AG08396 (cell line): ENCODE measurements around the gene CHD9.
"Not testable (repeated sequence)": the region's sequence is repeated elsewhere in the genome, so short reads cannot be mapped to it uniquely, and the experiment has no call there.

Source experiments
- DNase-seq: peaks from one replicate; pipeline ENCODE4 v3.0.0; 2012; ENCODE audit warnings: low spot score, mixed read lengths

Gene CHD9

DNA sequence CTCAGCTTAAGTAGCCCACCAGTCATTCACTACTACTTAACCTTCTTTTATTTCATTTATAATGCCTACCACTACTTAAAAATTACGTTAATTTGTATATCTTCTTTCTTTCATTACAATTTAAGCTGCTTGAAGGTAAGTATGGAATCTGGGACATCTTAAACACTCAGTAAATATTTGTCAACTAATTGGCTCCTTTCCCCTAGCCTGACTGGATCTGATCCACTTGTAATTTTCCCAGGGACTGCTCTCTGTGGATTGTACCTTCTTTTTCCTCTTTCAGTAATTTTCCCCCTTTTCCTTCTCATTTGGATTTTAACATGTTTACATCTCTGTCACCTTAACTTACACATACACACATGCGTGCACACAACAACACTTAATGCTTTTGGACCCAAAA is 227.1 kb downstream of the CHD9 start:
- DNase-seq, result no peak

DNA sequence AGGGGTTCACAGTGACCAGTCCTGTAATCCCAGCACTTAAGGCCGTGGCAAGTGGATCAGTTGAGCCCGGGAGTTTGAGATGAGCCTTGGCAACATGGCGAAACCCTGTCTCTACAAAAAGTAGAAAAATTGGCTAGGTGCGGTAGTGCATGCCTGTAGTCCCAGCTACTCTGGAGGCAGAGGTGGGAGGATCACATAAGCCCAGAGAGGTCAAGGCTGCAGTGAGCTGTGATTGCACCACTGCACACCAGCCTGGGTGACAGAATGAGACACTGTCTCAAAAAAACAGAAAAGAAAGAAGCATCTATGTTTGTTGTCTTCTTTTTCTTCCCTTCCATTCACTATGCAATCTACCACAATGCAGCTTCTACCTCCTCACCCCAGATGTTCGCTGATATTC is 227.5 kb downstream of the CHD9 start:
- DNase-seq, result no peak

DNA sequence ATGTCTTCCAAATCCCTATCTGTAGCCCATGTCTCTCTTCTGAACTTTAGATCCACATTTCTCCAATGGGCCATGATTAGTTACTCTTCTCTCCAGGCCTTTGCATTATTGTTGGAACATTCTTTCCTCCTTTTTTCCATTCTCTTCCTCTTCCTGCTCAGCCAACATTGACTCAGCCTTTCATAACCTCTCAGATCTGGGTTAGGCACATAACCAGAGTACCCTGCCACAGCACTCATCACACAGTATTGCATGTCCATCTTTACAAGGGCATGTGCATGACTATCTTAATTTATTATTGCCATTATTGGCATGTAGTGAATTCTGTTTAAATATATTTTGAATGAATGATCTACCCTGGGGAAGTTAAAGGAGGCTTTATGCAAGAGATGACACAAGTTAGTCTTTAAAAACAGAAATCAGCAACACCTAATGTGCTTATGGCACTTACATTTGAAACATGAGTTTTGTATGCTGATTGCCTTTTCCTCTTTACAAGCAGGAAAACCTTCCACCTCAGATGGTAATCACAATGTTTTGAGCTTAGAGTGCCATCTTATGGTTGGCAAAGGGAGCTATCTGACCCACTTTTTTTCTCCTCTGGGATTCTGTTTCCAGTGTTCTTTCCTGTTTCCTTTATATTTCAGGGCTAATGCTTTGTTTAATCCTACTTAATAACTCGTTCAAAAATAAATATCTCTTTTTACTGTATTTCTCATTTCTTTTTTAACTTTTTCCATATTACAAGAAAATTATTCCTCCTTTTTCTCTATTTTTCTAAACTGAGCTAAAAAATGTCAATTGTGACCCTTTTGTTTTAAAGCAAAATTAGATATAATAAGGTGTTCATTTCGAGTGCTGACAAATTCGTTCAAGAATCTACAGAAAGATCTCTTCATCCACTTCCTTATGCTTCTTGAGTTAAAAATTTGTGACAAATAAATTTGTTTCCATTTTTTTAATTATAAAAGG is 228.5 kb downstream of the CHD9 start:
- DNase-seq, result peak; percentile 36

- DNase-seq, result no peak
Observed at GRCh38 chr16:53285236-53285635, 230.4 kb downstream of the CHD9 start.

GRCh38 chr16:53290520-53290919 is 235.7 kb downstream of the CHD9 start:
- DNase-seq, result no peak

- no peak for DNase-seq
Observed at GRCh38 chr16:53291757-53292392, 237.1 kb downstream of the CHD9 start.

DNA sequence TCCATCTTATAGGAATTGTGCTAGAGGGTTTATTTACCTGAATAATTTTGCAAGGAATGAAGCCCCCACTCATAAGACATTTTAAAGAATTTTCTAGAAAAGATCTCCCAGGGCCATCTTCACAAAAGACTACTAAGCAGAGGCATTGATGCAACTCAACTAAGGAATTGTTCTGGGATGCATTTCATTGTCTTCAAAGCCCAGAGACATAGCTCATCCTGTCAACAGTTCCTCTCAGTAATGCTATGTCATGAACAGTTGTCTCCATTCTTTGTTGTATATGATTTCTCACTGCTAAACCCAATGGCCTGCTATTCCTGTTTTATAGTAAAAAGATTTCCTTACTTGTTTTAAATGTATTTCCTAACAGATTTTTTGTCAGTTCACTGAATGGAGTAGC is 242.7 kb downstream of the CHD9 start:
- DNase-seq, result no peak

DNA sequence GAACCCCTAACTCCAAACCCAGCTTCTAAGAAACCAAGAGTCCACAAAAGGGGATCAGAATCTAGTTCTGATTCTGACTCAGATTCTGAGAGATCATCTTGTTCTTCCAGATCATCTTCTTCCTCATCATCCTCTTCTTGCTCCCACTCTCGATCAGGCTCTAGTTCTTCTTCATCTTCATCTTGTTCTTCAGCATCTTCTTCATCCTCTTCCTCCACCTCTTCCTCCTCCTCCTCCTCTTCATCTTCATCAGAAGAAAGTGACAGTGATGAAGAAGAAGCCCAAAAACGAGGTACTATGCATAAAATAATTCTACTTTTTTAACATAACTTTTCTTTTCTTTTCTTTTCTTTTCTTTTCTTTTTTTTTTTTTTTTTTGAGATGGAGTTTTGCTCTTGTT is 249.5 kb downstream of the CHD9 start:
- DNase-seq, result no peak

DNA sequence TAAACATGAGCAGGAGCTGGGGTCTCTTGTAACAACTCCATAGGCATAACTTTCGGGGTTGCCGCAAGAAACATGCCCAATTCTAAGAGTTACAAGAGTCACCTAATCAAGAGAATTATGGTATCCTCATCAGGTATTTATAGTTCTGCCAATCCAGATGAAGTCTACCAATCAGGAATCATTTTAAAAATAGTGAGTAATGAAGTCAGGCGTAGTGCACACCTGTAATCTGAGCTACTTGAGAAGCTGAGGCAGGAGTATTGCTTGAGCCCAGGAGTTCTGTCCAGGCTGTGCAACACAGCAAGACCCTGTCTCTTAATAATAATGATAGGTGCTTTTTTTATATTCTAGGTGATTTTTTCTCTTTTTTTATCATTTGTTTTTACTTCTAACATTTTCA is 251.0 kb downstream of the CHD9 start:
- DNase-seq, result no peak

GRCh38 chr16:53309457-53309856 is 254.7 kb downstream of the CHD9 start:
- no peak for DNase-seq

DNA sequence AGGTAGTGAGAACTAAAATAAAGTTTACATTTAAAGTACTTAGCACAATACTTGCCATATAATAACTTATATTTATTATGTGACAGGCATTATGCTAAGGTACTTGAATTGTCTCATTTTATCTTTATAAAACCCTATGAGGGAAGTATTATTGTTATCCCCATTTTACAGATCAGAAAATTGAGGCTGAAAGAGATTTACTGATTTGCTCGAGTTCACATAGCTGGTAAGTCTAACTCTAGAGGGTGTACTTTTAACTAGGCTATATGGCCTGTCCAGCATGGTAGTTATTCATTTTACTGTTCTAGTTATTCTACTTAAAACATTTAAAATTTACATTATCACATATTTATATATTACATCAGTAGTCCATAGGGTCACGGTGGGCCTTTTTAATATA is 266.2 kb downstream of the CHD9 start:
- DNase-seq, result no peak

GRCh38 chr16:53323924-53324323 is 269.1 kb downstream of the CHD9 start:
- DNase-seq, result no peak

- DNase-seq, result not testable (repeated sequence)
Observed at GRCh38 chr16:53330991-53331390, 276.2 kb downstream of the CHD9 start.

- DNase-seq, result no peak
Observed at GRCh38 chr16:53334581-53334980, 279.8 kb downstream of the CHD9 start.

- no peak for DNase-seq
Observed at GRCh38 chr16:53337294-53337693, 282.5 kb downstream of the CHD9 start.

GRCh38 chr16:53341792-53342191 is 287.0 kb downstream of the CHD9 start:
- no peak for DNase-seq

GRCh38 chr16:53355064-53355463 is 300.3 kb downstream of the CHD9 start:
- DNase-seq, result no peak

GRCh38 chr16:53356478-53357207 is 301.9 kb downstream of the CHD9 start:
- DNase-seq, result no peak

DNA sequence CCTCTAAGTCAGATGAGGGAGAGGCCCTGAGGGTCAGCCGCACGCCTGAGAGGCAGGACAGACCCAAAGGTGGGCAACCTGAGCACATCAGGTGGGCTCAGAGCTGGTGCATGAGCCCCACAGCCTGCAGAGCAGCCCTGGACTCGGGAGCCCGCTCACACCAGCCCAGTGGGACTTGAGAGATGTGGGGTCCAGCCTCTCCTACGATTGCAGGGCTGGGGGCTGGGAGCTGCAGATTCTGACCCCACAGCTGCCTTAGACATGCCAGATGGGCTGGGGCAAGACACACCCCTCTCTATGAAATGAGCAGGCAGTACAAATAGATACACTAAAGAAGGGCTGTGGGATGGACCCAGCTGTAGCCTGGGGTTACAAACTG is 302.4 kb downstream of the CHD9 start:
- DNase-seq, result no peak

- DNase-seq, result no peak
Observed at GRCh38 chr16:53357955-53358354, 303.2 kb downstream of the CHD9 start.

GRCh38 chr16:53358884-53359283 is 304.1 kb downstream of the CHD9 start:
- no peak for DNase-seq

- DNase-seq, result no peak
Observed at GRCh38 chr16:53369921-53370320, 315.1 kb downstream of the CHD9 start.

- no peak for DNase-seq
Observed at GRCh38 chr16:53370827-53371226, 316.0 kb downstream of the CHD9 start.
